Astrocyte (in vitro differentiated cells and primary cell): Measurements from ENCODE around the gene ADNP2. TPM values are rescaled to one million over a fixed set of nuclear protein-coding genes. Genes with fewer than 3 reads are reported as not detected.

Experiments
- DNase-seq: peaks from one replicate; pipeline ENCODE4 v3.0.0-alpha.2; 2010; ENCODE audit warnings: low read depth
- FAIRE-seq: peaks from 2 replicates; lab custom pipeline; 2011; peaks lifted over from hg19 to GRCh38; lab: Jason Lieb, UNC
- H2AFZ ChIP-seq: 2 replicates; pipeline ENCODE4 v1.6.0; 2012; ENCODE audit warnings: low read depth, low read length, inconsistent platforms
- H3K27ac ChIP-seq: 2 replicates; pipeline ENCODE4 v1.5.1; 2011; ENCODE audit warnings: low read depth, low read length, inconsistent platforms
- H3K27me3 ChIP-seq: 2 replicates; pipeline ENCODE4 v1.6.0; 2011; ENCODE audit warnings: low read length, inconsistent platforms; ENCODE audit not compliant: insufficient read depth
- H3K36me3 ChIP-seq: 2 replicates; pipeline ENCODE4 v1.5.1; 2011; ENCODE audit warnings: low read length, inconsistent platforms; ENCODE audit not compliant: insufficient read depth
- H3K4me1 ChIP-seq: 2 replicates; pipeline ENCODE4 v1.5.1; 2011; ENCODE audit warnings: low read length, inconsistent platforms; ENCODE audit not compliant: insufficient read depth
- H3K4me2 ChIP-seq: 2 replicates; pipeline ENCODE4 v1.6.0; 2012; ENCODE audit warnings: low read length, inconsistent platforms
- H3K4me3 ChIP-seq: 2 replicates; pipeline ENCODE4 v1.5.1; 2011; ENCODE audit warnings: low read depth, mild to moderate bottlenecking, low read length, inconsistent platforms; ENCODE audit not compliant: insufficient read depth
- H3K79me2 ChIP-seq: 2 replicates; pipeline ENCODE4 v1.6.0; 2012; ENCODE audit warnings: mild to moderate bottlenecking, low read length, inconsistent platforms; ENCODE audit not compliant: insufficient read depth
- H3K9ac ChIP-seq: 2 replicates; pipeline ENCODE4 v1.6.0; 2012; ENCODE audit warnings: mild to moderate bottlenecking, low read length, inconsistent platforms
- H3K9me3 ChIP-seq: 2 replicates; pipeline ENCODE4 v1.5.1; 2012; ENCODE audit warnings: low read depth, mild to moderate bottlenecking, low read length, inconsistent platforms; ENCODE audit not compliant: insufficient read depth
- H4K20me1 ChIP-seq: 2 replicates; pipeline ENCODE4 v1.6.0; 2012; ENCODE audit warnings: low read length, inconsistent platforms; ENCODE audit not compliant: insufficient read depth
- H3K27ac Mint-ChIP-seq: one replicate; pipeline ENCODE4 v1.8.0; 2021; ENCODE audit warnings: mild to moderate bottlenecking, mixed read lengths; ENCODE audit not compliant: unreplicated experiment
- H3K27me3 Mint-ChIP-seq: one replicate; pipeline ENCODE4 v1.8.0; 2021; ENCODE audit warnings: low read depth, mixed read lengths; ENCODE audit not compliant: unreplicated experiment
- H3K36me3 Mint-ChIP-seq: one replicate; pipeline ENCODE4 v1.8.0; 2021; ENCODE audit warnings: low read depth, mixed read lengths; ENCODE audit not compliant: unreplicated experiment
- H3K4me1 Mint-ChIP-seq: one replicate; pipeline ENCODE4 v1.8.0; 2021; ENCODE audit warnings: low read depth, mixed read lengths; ENCODE audit not compliant: unreplicated experiment
- H3K4me3 Mint-ChIP-seq: one replicate; pipeline ENCODE4 v1.8.0; 2021; ENCODE audit warnings: mild to moderate bottlenecking, moderate library complexity, mixed read lengths; ENCODE audit not compliant: unreplicated experiment
- H3K9me3 Mint-ChIP-seq: one replicate; pipeline ENCODE4 v1.8.0; 2021; ENCODE audit warnings: mild to moderate bottlenecking, mixed read lengths; ENCODE audit not compliant: unreplicated experiment
- EZH2 ChIP-seq: IDR thresholded peaks from 2 replicates; pipeline ENCODE4 v1.6.1; 2012; ENCODE audit warnings: mild to moderate bottlenecking, low read length, inconsistent platforms; ENCODE audit not compliant: insufficient read depth
- total RNA-seq: library from RNA; stranded (reverse); gene quantifications from 2 replicates; pipeline ENCODE4 v1.2.1, GENCODE V29; 2021
- TF ChIP-seq, protein P1 (sequence below): IDR thresholded peaks from 2 replicates; pipeline ENCODE4 v1.5.1; 2011; ENCODE audit warnings: low read depth, mild to moderate bottlenecking, inconsistent platforms, low read length, moderate library complexity; ENCODE audit not compliant: insufficient read depth

ADNP2 gene
- total RNA-seq, 1 donor from 2014 or later = 20.5 TPM

DNA sequence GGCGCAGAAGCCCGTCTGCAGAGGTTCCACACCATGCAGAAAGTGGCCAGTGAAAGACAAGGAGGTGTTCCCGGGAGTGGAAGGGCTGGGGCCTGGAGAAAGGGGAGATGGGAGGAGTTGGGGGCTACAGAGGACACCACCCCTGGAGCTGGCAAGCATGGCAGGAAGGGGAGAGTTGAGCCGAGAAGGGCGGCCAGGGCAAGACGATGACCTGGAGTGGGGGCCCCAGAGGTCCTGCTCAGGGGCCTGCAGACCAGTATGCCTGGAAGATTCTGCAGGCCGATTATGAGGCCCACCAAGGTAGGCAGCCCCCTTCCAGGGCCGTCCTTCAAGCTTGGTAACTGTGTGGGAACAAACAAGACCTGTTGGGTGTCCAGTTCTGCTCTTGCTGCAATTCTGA lies 41.7 kb upstream of the ADNP2 start:
- H2AFZ ChIP-seq = no peak overlapping the region
- H3K9me3 ChIP-seq = peaks cover 3% of the 10 kb centered on the region
- H3K79me2 ChIP-seq = no peaks in the 10 kb centered on the region
- no peak overlapping the region for H3K27ac Mint-ChIP-seq
- H3K27ac ChIP-seq = no peak overlapping the region
- TF ChIP-seq EZH2 = no peak
- TF ChIP-seq, protein P1, sequence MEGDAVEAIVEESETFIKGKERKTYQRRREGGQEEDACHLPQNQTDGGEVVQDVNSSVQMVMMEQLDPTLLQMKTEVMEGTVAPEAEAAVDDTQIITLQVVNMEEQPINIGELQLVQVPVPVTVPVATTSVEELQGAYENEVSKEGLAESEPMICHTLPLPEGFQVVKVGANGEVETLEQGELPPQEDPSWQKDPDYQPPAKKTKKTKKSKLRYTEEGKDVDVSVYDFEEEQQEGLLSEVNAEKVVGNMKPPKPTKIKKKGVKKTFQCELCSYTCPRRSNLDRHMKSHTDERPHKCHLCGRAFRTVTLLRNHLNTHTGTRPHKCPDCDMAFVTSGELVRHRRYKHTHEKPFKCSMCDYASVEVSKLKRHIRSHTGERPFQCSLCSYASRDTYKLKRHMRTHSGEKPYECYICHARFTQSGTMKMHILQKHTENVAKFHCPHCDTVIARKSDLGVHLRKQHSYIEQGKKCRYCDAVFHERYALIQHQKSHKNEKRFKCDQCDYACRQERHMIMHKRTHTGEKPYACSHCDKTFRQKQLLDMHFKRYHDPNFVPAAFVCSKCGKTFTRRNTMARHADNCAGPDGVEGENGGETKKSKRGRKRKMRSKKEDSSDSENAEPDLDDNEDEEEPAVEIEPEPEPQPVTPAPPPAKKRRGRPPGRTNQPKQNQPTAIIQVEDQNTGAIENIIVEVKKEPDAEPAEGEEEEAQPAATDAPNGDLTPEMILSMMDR = no peak
- H3K4me3 Mint-ChIP-seq = no peak overlapping the region
- no peaks in the 10 kb centered on the region for H4K20me1 ChIP-seq
- no peak overlapping the region for H3K4me2 ChIP-seq
- no peaks in the 10 kb centered on the region for H3K36me3 Mint-ChIP-seq
- no peaks in the 10 kb centered on the region for H3K4me1 Mint-ChIP-seq
- no peaks in the 10 kb centered on the region for H3K36me3 ChIP-seq
- no peaks in the 10 kb centered on the region for H3K4me1 ChIP-seq
- H3K27me3 ChIP-seq = no peaks in the 10 kb centered on the region
- no peak overlapping the region for H3K4me3 ChIP-seq
- FAIRE-seq (no peak), DNase-seq (no peak)
- H3K9me3 Mint-ChIP-seq = peaks cover 2% of the 10 kb centered on the region
- H3K9ac ChIP-seq = no peak overlapping the region
- peaks cover 6% of the 10 kb centered on the region for H3K27me3 Mint-ChIP-seq

DNA sequence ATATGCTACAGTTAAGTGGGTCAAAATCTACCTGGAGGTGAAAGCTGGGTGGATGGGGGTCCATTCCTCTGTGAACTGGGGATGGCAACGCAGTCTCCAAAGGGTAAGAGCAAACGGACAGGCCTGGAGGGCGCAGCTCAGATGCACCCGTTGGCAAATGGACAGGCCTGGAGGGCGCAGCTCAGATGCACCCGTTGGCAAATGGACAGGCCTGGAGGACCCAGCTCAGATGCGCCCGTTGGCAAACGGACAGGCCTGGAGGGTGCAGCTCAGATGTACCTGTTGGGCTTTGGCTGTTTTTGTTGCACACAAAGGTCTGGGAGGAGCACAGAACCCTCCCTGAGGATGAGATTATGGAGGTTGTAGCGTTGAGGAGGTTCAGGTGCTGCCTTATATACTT lies 41.2 kb upstream of the ADNP2 start:
- H3K9me3 Mint-ChIP-seq = peaks cover 2% of the 10 kb centered on the region
- peaks cover 6% of the 10 kb centered on the region for H3K27me3 Mint-ChIP-seq
- H3K27me3 ChIP-seq = no peaks in the 10 kb centered on the region
- H3K79me2 ChIP-seq = no peaks in the 10 kb centered on the region
- no peak overlapping the region for H3K27ac ChIP-seq
- H3K9me3 ChIP-seq = no peaks in the 10 kb centered on the region
- no peaks in the 10 kb centered on the region for H3K4me1 ChIP-seq
- no peak overlapping the region for H3K4me3 ChIP-seq
- DNase-seq (no peak), FAIRE-seq (no peak)
- no peaks in the 10 kb centered on the region for H4K20me1 ChIP-seq
- H3K4me2 ChIP-seq = no peak overlapping the region
- no peak overlapping the region for H3K9ac ChIP-seq
- H2AFZ ChIP-seq = no peak overlapping the region
- no peak overlapping the region for H3K27ac Mint-ChIP-seq
- TF ChIP-seq, protein P1 = no peak
- H3K36me3 Mint-ChIP-seq = no peaks in the 10 kb centered on the region
- no peak overlapping the region for H3K4me3 Mint-ChIP-seq
- no peaks in the 10 kb centered on the region for H3K36me3 ChIP-seq
- no peaks in the 10 kb centered on the region for H3K4me1 Mint-ChIP-seq

DNA sequence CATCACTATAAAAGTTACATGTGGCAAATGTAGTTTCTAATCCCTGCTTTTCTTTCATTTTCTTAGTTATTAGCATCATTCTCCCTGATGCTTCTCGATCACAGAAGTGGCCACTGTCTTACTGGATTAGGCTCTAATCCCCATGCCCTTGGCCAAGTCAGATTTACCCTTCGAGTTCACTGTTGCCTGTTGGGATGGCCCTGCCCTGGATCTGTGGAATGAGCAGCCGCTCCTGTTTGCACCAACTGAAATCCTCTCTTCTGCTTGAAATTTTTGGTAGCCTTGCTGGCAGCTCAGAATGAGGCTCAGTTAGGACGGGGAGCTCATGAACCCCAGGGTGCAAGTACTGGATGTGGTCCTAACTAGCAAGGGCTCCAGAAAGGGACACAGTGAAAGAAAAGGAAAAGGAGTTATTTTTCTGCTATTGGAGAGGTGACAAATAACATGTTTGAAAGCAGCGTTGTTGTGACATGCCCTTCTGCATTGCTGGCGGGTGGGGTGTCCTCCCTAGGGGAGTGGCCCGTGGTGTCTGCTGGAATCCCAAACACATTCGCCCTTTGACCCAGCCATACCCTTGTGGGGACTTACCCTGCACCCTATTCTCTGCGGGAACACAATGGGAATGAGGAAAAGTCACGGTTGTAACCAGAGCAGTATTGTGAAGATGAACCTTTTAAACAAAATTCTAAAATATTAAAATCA lies 40.3 kb upstream of the ADNP2 start:
- no peaks in the 10 kb centered on the region for H3K9me3 ChIP-seq
- FAIRE-seq (no peak), DNase-seq (no peak)
- no peak overlapping the region for H3K4me2 ChIP-seq
- H3K36me3 ChIP-seq = no peaks in the 10 kb centered on the region
- H3K4me1 ChIP-seq = no peaks in the 10 kb centered on the region
- no peak overlapping the region for H3K27ac ChIP-seq
- Mint-ChIP-seq H3K4me1 (no peaks in the 10 kb centered on the region), H3K27me3 (peaks cover 6% of the 10 kb centered on the region), H3K36me3 (no peaks in the 10 kb centered on the region), H3K27ac (no peak overlapping the region), H3K4me3 (no peak overlapping the region), H3K9me3 (peaks cover 2% of the 10 kb centered on the region)
- H3K4me3 ChIP-seq = no peak overlapping the region
- TF ChIP-seq EZH2 = no peak
- TF ChIP-seq, protein P1 = no peak
- no peak overlapping the region for H2AFZ ChIP-seq
- no peak overlapping the region for H3K9ac ChIP-seq
- no peaks in the 10 kb centered on the region for H4K20me1 ChIP-seq
- H3K79me2 ChIP-seq = no peaks in the 10 kb centered on the region
- no peaks in the 10 kb centered on the region for H3K27me3 ChIP-seq
